ENCODE results near the gene EHD2.

The EHD2 gene

DNA sequence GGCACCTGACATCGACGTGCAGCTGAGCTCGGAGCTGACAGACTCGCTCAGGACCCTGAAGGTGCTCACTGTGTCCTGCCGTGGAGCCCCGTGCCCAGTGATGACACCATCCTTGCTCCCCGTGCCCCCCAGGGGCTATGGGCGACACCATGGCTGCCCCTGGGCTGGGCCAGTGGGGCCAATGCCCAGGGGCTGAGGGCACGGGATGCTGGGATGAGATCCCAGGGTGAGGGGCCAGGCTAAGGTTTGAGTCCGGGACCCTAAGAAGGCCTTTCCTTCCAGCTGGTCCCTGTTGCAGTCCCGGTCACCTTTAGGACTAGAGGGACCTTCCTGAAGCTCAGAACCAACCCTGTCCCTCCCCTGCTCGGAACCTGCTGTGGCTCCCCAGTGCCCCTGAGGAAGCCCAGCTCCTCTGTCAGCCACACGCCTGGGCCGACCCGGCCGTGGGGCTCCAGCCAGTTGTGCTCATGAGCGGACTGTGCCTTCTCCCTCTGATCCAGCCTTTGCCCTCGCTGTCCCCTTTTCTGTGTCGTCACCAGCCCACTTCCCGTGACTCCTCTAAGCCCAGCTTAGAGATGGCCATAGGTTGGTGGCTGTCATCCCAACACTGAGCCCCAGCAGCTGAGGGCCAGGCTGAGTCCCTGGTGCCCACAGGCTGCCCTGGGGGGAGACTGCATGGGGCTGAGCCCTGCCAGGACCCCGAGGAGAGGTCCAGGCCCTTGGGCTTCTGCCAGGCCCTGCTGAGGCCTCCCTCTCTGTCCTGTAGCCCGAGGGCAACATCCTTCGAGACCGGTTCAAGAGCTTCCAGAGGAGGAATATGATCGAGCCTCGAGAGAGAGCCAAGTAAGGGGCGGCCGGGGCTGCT is 42.8 kb downstream of the EHD2 start:
- H3K9me3 ChIP-seq (replicated peaks in 1 of 11) = no peaks in the 10 kb centered on the region
- no peak overlapping the region for H3K4me3 ChIP-seq
- no peaks in the 10 kb centered on the region for H3K27me3 ChIP-seq
- H3K27ac ChIP-seq = no peak overlapping the region; a peak in 1 of 22 replicates
- peaks cover 85 to 98% (median 95%) of the 10 kb centered on the region in 11 experiments for H3K36me3 ChIP-seq
- H3K4me1 ChIP-seq = peaks cover 13 to 43% (median 39%) of the 10 kb centered on the region in 10 experiments
- no peak for TF ChIP-seq Cebpa-rat (IDR thresholded peaks at IDR 0.05)
- H4K20me1 ChIP-seq = peaks cover 32 to 99% (median 83%) of the 10 kb centered on the region in 11 experiments; a peak in 21 of 22 replicates
- no peak overlapping the region for H3K9ac ChIP-seq
- H3K4me2 ChIP-seq = no peak overlapping the region

GRCh38 chr19:47756627-47756929 is 43.4 kb downstream of the EHD2 start:
- Histone ChIP-seq H3K4me2 (no peak overlapping the region), H3K27me3 (no peaks in the 10 kb centered on the region), H3K36me3 (peaks cover 79 to 92% (median 89%) of the 10 kb centered on the region in 11 experiments), H3K27ac (no peak overlapping the region), H3K4me3 (no peak overlapping the region), H3K9ac (no peak overlapping the region), H3K4me1 (peaks cover 13 to 37% (median 33%) of the 10 kb centered on the region in 10 experiments), H4K20me1 (peaks cover 26 to 99% (median 78%) of the 10 kb centered on the region in 11 experiments; a peak in 21 of 22 replicates), H3K9me3 (replicated peaks in 1 of 11) (no peaks in the 10 kb centered on the region)
- no peak for TF ChIP-seq Cebpa-rat (IDR thresholded peaks at IDR 0.05)

DNA sequence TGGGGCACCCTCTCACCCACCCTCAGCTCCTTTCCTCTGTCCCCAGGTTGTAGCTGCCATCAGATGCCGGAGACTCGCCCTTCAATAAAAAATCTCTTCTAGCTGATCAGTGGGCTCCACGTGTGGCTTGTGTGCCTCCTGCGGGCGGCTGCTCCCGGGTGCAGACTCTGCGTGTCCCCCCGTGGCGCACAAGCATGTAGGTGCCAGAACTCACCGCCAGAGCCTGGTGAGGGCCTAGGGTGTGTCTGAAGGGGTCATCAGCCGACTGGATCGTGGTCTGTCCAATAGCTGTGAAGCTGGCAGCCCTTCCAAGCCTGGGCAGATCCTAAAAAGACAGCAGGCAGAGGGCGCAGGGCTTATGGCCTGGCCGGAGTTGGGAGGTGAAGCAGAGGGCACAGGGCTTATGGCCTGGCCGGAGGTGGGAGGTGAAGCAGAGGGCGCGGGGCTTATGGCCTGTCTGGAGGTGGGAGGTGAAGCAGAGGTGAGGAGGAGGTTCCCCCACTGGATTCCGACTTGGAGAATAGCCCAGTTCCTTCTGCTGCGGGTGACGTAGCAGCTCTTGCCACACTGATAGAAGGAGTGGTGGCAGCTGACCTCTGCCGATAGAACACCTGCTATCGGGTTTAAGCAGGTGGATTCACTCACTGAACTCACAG is 43.9 kb downstream of the EHD2 start:
- Histone ChIP-seq H3K27me3 (no peaks in the 10 kb centered on the region), H3K4me3 (no peak overlapping the region), H3K9ac (no peak overlapping the region), H3K9me3 (replicated peaks in 1 of 11) (no peaks in the 10 kb centered on the region), H4K20me1 (peaks cover 24 to 95% (median 73%) of the 10 kb centered on the region in 11 experiments; a peak in 21 of 22 replicates), H3K4me1 (peaks cover 13 to 32% (median 28%) of the 10 kb centered on the region in 10 experiments), H3K27ac (no peak overlapping the region), H3K4me2 (no peak overlapping the region), H3K36me3 (peaks cover 76 to 87% (median 84%) of the 10 kb centered on the region in 11 experiments)
- no peak for TF ChIP-seq Cebpa-rat (IDR thresholded peaks at IDR 0.05)

DNA sequence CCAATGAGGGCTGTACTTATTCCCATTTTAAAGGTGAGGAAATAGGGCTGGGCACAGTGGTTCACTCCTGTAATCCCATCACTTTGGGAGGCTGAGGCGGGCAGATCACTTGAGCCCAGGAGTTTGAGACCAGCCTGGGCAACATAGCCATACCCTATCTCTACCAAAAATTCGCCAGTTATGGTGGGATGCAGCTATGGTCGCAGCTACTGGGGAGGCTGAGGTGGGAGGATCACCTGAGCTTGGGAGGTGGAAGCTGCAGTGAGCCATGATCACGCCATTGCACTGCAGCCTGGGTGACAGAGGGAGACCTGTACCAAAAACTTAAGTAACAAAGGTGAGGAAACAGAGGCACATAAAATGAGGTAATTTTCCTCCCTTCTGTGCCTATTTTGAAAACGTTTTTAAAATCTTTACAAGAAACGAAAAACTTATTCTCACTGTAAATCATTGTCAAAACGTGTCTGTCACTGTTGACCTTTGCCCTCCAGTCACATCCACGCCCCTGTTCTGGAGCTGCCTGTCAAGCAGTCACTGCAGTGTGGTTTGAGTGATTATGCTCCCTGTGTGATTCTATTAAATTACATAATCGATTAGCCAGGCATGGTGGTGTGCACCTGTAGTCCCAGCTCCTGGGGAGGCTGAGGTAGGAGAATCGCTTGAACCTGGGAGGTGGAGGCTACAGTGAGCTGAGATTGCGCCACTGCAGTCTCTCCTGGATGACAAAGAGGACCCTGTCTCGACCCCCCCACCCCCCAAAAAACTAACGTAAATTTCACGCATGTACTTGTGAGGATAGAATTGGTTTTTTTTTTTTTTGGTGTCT is 44.6 kb downstream of the EHD2 start:
- no peaks in the 10 kb centered on the region for H3K9me3 ChIP-seq (replicated peaks in 1 of 11)
- H3K4me2 ChIP-seq = no peak overlapping the region
- H3K4me1 ChIP-seq = peaks cover 6 to 25% (median 21%) of the 10 kb centered on the region in 10 experiments
- H3K36me3 ChIP-seq = peaks cover 68 to 80% (median 77%) of the 10 kb centered on the region in 11 experiments
- no peaks in the 10 kb centered on the region for H3K27me3 ChIP-seq
- TF ChIP-seq Cebpa-rat (IDR thresholded peaks at IDR 0.05) = 0 out of 22 replicates have a peak, but pooled peaks of 1 of the 11 experiments have one; percentile 9
- H3K4me3 ChIP-seq = no peak overlapping the region
- no peak overlapping the region for H3K27ac ChIP-seq
- peaks cover 16 to 89% (median 66%) of the 10 kb centered on the region in 11 experiments; a peak in 21 of 22 replicates for H4K20me1 ChIP-seq
- H3K9ac ChIP-seq = no peak overlapping the region

GRCh38 chr19:47758443-47758804 is 45.2 kb downstream of the EHD2 start:
- no peak overlapping the region for H3K4me2 ChIP-seq
- TF ChIP-seq Cebpa-rat (IDR thresholded peaks at IDR 0.05) = no peak
- no peaks in the 10 kb centered on the region for H3K27me3 ChIP-seq
- H3K4me1 ChIP-seq = peaks cover under 1 to 19% (median 15%) of the 10 kb centered on the region in 10 experiments; a peak in 17 of 20 replicates
- peaks cover 62 to 74% (median 71%) of the 10 kb centered on the region in 11 experiments for H3K36me3 ChIP-seq
- no peak overlapping the region for H3K9ac ChIP-seq
- H4K20me1 ChIP-seq = peaks cover 10 to 87% (median 65%) of the 10 kb centered on the region in 11 experiments; a peak in 21 of 22 replicates
- H3K9me3 ChIP-seq (replicated peaks in 1 of 11) = no peaks in the 10 kb centered on the region
- H3K4me3 ChIP-seq = no peak overlapping the region
- H3K27ac ChIP-seq = no peak overlapping the region

DNA sequence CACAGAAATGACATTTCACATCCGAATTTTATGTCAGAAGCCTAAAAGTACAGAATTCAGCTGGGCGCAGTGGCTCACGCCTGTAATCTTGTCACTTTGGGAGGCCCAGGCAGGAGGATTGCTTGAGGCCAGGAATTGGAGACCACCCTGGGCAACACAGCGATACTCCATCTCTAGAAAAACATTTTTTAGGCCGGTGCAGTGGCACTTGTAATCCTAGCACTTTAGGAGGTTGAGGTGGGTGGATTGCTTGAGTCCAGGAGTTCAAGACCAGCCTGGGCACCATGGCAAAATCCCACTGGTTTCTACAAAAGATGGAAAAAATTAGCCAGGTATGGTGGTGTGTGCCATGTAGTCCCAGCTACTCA is 47.4 kb downstream of the EHD2 start:
- Histone ChIP-seq H3K9ac (0 out of 22 replicates have a peak overlapping the region, but pooled peaks of 1 of the 11 experiments have one; percentile 3), H4K20me1 (peaks cover 0 to 65% (median 43%) of the 10 kb centered on the region in 11 experiments; a peak in 21 of 22 replicates), H3K9me3 (replicated peaks in 1 of 11) (no peaks in the 10 kb centered on the region), H3K27ac (no peak overlapping the region), H3K4me1 (peaks cover 0 to 13% (median 6%) of the 10 kb centered on the region in 10 experiments; a peak in 11 of 20 replicates), H3K4me3 (no peak overlapping the region), H3K36me3 (peaks cover 41 to 52% (median 49%) of the 10 kb centered on the region in 11 experiments), H3K4me2 (no peak overlapping the region), H3K27me3 (no peaks in the 10 kb centered on the region)
- no peak for TF ChIP-seq Cebpa-rat (IDR thresholded peaks at IDR 0.05)

DNA sequence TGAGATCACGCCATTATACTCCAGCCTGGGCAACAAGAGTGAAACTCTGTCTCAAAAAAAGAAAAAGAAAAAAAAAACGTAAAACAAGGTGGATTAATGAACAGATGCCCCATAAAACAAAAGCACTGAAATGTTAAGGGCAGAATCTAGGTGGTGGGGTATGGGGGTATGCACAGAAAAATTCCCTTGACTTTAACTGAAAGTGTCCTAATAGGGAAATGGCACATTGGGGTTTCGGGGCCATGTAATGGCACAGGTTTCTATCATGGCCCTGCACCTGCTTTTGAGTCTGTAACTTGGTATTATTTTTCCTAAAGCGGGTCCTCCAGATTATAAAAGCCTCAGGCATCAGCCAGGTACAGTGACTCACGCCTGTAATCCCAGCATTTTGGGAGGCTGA is 48.3 kb downstream of the EHD2 start:
- Histone ChIP-seq H3K9me3 (replicated peaks in 1 of 11) (no peaks in the 10 kb centered on the region), H3K4me3 (no peak overlapping the region), H4K20me1 (peaks cover 0 to 63% (median 34%) of the 10 kb centered on the region in 11 experiments; a peak in 21 of 22 replicates), H3K9ac (no peak overlapping the region), H3K27ac (no peak overlapping the region), H3K36me3 (peaks cover 31 to 42% (median 40%) of the 10 kb centered on the region in 11 experiments), H3K4me2 (no peak overlapping the region), H3K27me3 (no peaks in the 10 kb centered on the region), H3K4me1 (peaks cover 0 to 13% (median 8%) of the 10 kb centered on the region in 10 experiments; a peak in 11 of 20 replicates)
- TF ChIP-seq Cebpa-rat (IDR thresholded peaks at IDR 0.05) = no peak

DNA sequence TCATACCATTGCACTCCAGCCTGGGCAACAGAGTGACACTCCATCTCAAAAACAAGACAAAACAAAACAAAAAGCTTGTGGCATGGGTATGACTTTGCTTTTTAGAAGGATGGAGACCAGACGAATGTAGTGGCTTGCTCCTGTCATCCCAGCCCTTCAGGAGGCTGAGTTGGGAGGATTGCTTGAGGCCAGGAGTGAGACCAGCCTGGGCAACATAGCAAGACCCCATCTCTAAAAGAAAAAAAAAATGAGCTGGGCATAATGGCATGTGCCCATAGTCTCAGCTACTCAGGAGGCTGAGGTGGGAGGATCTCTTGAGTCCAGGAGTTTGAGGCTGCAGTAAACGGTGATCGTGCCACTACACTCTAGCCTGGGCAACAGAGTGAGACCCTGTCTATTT is 48.9 kb downstream of the EHD2 start:
- no peak for TF ChIP-seq Cebpa-rat (IDR thresholded peaks at IDR 0.05)
- H3K36me3 ChIP-seq = peaks cover 25 to 36% (median 34%) of the 10 kb centered on the region in 11 experiments
- H3K9ac ChIP-seq = no peak overlapping the region
- H3K4me1 ChIP-seq = peaks cover 0 to 13% (median 8%) of the 10 kb centered on the region in 10 experiments; a peak in 11 of 20 replicates
- no peak overlapping the region for H3K27ac ChIP-seq
- H3K4me2 ChIP-seq = no peak overlapping the region
- H3K4me3 ChIP-seq = no peak overlapping the region
- H3K27me3 ChIP-seq = no peaks in the 10 kb centered on the region
- H4K20me1 ChIP-seq = peaks cover 0 to 60% (median 28%) of the 10 kb centered on the region in 11 experiments; a peak in 20 of 22 replicates
- H3K9me3 ChIP-seq (replicated peaks in 1 of 11) = no peaks in the 10 kb centered on the region
